ENCODE data around the gene NFXL1. TPM values are rescaled to one million over a fixed set of nuclear protein-coding genes. Genes with fewer than 3 reads are reported as not detected.

NFXL1 gene
- total RNA-seq, 5 donors from 2014 or later (not counting 1 experiment from before 2014, with no cell fraction given): 11.6 to 17.9 (median 16.1) TPM

- ChIA-PET CTCF (interaction anchor here in 1 of 2 donors (1.0 to 2.5 kb wide), 4 partner anchors 93 to 172 kb away, joined by 4 to 23 read pairs (median 10); no protein-coding TSS in a partner anchor), POLR2A (no interaction called here)
- Mint-ChIP-seq H3K27ac (no peak overlapping the region), H3K9me3 (no peaks in the 10 kb centered on the region), H3K4me1 (peaks cover 19 to 37% (median 33%) of the 10 kb centered on the region in 3 donors), H3K27me3 (no peaks in the 10 kb centered on the region), H3K36me3 (peaks cover 11% of the 10 kb centered on the region), H3K4me3 (no peak overlapping the region)
- H3K36me3 ChIP-seq (ENCODE audit: control insufficient read depth in 2 of 2, extremely low read depth in 1 of 2, insufficient read depth in 1 of 2, low read length in 1 of 2): no peaks in the 10 kb centered on the region
- H3K9me3 ChIP-seq: no peaks in the 10 kb centered on the region
- ATAC-seq (replicated peaks in 1 of 4) (no peak), DNase-seq (no peak)
- no peak overlapping the region for H3K27ac ChIP-seq (ENCODE audit: low read length)
- no CpG with 5 or more reads among the region's 1 CpG for WGBS (ENCODE audit: insufficient coverage)
- peaks cover 14 to 26% of the 10 kb centered on the region in 2 experiments for H3K4me1 ChIP-seq (ENCODE audit: control insufficient read depth in 1 of 2, extremely low read depth in 1 of 2, insufficient read depth in 2 of 2, low read length in 2 of 2)
- H3K4me3 ChIP-seq (ENCODE audit: control insufficient read depth in 1 of 2, extremely low read depth in 1 of 2, low read length in 1 of 2): no peak overlapping the region
- H3K27me3 ChIP-seq (replicated peaks in 1 of 2; ENCODE audit: control insufficient read depth in 2 of 2, extremely low read depth in 1 of 2, insufficient read depth in 2 of 2, low read length in 1 of 2): peaks cover 2 to 9% of the 10 kb centered on the region in 2 experiments
Observed at GRCh38 chr4:47840291-47840690, 74.1 kb downstream of the NFXL1 start.

- WGBS (ENCODE audit: insufficient coverage): 39% methylated on average over 3 of the region's 5 CpGs
- peaks cover 0 to under 1% of the 10 kb centered on the region in 2 donors for H3K27me3 Mint-ChIP-seq
- peaks cover 21 to 42% (median 33%) of the 10 kb centered on the region in 3 donors for H3K4me1 Mint-ChIP-seq
- H3K4me3 Mint-ChIP-seq: peak overlapping the region in 1 of 3 donors; percentile 7
- no peaks in the 10 kb centered on the region for H3K36me3 ChIP-seq (ENCODE audit: control insufficient read depth in 2 of 2, extremely low read depth in 1 of 2, insufficient read depth in 1 of 2, low read length in 1 of 2)
- H3K36me3 Mint-ChIP-seq: peaks cover 9% of the 10 kb centered on the region
- H3K9me3 Mint-ChIP-seq: no peaks in the 10 kb centered on the region
- DNase-seq: peak in 13 of 35 experiments; percentile 2 to 55 (median 12)
- peak overlapping the region; percentile 31 to 63 for H3K27ac Mint-ChIP-seq
- no peak overlapping the region for H3K4me3 ChIP-seq (ENCODE audit: control insufficient read depth in 1 of 2, extremely low read depth in 1 of 2, low read length in 1 of 2)
- ChIA-PET POLR2A (no interaction called here), CTCF (interaction anchor here (0.6 to 2.5 kb wide), 10 partner anchors 9 to 354 kb away, joined by 3 to 23 read pairs (median 4); partner anchors contain the start of genes ATP10D (in 1 of the 2) and NFXL1 (in 1 of the 2))
- H3K27ac ChIP-seq (ENCODE audit: low read length): peak overlapping the region; percentile 13
- peaks cover 4 to 9% of the 10 kb centered on the region in 2 experiments for H3K27me3 ChIP-seq (replicated peaks in 1 of 2; ENCODE audit: control insufficient read depth in 2 of 2, extremely low read depth in 1 of 2, insufficient read depth in 2 of 2, low read length in 1 of 2)
- peaks cover 16 to 27% of the 10 kb centered on the region in 2 experiments for H3K4me1 ChIP-seq (ENCODE audit: control insufficient read depth in 1 of 2, extremely low read depth in 1 of 2, insufficient read depth in 2 of 2, low read length in 2 of 2)
- peak in 1 of 4 experiments; percentile 47 for ATAC-seq (replicated peaks in 1 of 4)
- no peaks in the 10 kb centered on the region for H3K9me3 ChIP-seq
Observed at GRCh38 chr4:47839259-47839658, 75.1 kb downstream of the NFXL1 start.

- CTCF ChIA-PET: interaction anchor here (0.6 to 2.5 kb wide), 5 partner anchors 11 to 190 kb away, joined by 3 to 23 read pairs (median 3); no protein-coding TSS in a partner anchor
- H3K4me1 Mint-ChIP-seq: peaks cover 21 to 42% (median 33%) of the 10 kb centered on the region in 3 donors
- no peaks in the 10 kb centered on the region for H3K36me3 ChIP-seq (ENCODE audit: control insufficient read depth in 2 of 2, extremely low read depth in 1 of 2, insufficient read depth in 1 of 2, low read length in 1 of 2)
- peaks cover 4 to 9% of the 10 kb centered on the region in 2 experiments for H3K27me3 ChIP-seq (replicated peaks in 1 of 2; ENCODE audit: control insufficient read depth in 2 of 2, extremely low read depth in 1 of 2, insufficient read depth in 2 of 2, low read length in 1 of 2)
- no peak overlapping the region for H3K4me3 ChIP-seq (ENCODE audit: control insufficient read depth in 1 of 2, extremely low read depth in 1 of 2, low read length in 1 of 2)
- peak overlapping the region; percentile 84 to 90 (median 88) for H3K4me3 Mint-ChIP-seq
- H3K4me1 ChIP-seq (ENCODE audit: control insufficient read depth in 1 of 2, extremely low read depth in 1 of 2, insufficient read depth in 2 of 2, low read length in 2 of 2): peaks cover 16 to 27% of the 10 kb centered on the region in 2 experiments
- POLR2A ChIA-PET: no interaction called here
- H3K36me3 Mint-ChIP-seq: peaks cover under 1% of the 10 kb centered on the region
- peak overlapping the region; percentile 8 to 63 for H3K27ac Mint-ChIP-seq
- 100% methylated on average over 4 of the region's 4 CpGs for WGBS (ENCODE audit: insufficient coverage)
- H3K27ac ChIP-seq (ENCODE audit: low read length): no peak overlapping the region
- no peak for ATAC-seq (replicated peaks in 1 of 4)
- H3K9me3 ChIP-seq: no peaks in the 10 kb centered on the region
- H3K27me3 Mint-ChIP-seq: peaks cover 1 to 5% of the 10 kb centered on the region in 2 donors
- no peak for DNase-seq
- H3K9me3 Mint-ChIP-seq: no peaks in the 10 kb centered on the region
Observed at GRCh38 chr4:47838445-47838844, 75.9 kb downstream of the NFXL1 start.

GRCh38 chr4:47837908-47838294 lies 76.5 kb downstream of the NFXL1 start, which contains the start of gene CORIN:
TSS of gene CORIN (minus strand) at chr4:47838067. CDS start at chr4:47837949, 118 bp downstream.
- CTCF ChIA-PET: interaction anchor here (0.6 to 2.5 kb wide), 3 partner anchors 11 to 151 kb away, joined by 3 to 23 read pairs (median 4); no protein-coding TSS in a partner anchor
- Mint-ChIP-seq H3K27me3 (peaks cover 3 to 10% of the 10 kb centered on the region in 2 donors), H3K36me3 (no peaks in the 10 kb centered on the region), H3K9me3 (no peaks in the 10 kb centered on the region), H3K27ac (peak within 1 kb of the TSS; percentile 8 to 63), H3K4me3 (peak within 1 kb of the TSS; percentile 84 to 90 (median 88)), H3K4me1 (peaks cover 21 to 42% (median 33%) of the 10 kb centered on the region in 3 donors)
- no peak within 1 kb of the TSS for H3K27ac ChIP-seq (ENCODE audit: low read length)
- POLR2A ChIA-PET: interaction anchor here in 1 of 2 donors (0.6 kb wide), 1 partner anchor 16 kb away, joined by 3 read pairs; no protein-coding TSS in a partner anchor
- peaks cover 4 to 9% of the 10 kb centered on the region in 2 experiments for H3K27me3 ChIP-seq (replicated peaks in 1 of 2; ENCODE audit: control insufficient read depth in 2 of 2, extremely low read depth in 1 of 2, insufficient read depth in 2 of 2, low read length in 1 of 2)
- H3K4me3 ChIP-seq (ENCODE audit: control insufficient read depth in 1 of 2, extremely low read depth in 1 of 2, low read length in 1 of 2): peak within 1 kb of the TSS; percentile 58 to 99
- no peak for DNase-seq
- 8% methylated on average over 9 of the region's 16 CpGs for WGBS (ENCODE audit: insufficient coverage)
- H3K4me1 ChIP-seq (ENCODE audit: control insufficient read depth in 1 of 2, extremely low read depth in 1 of 2, insufficient read depth in 2 of 2, low read length in 2 of 2): peaks cover 16 to 27% of the 10 kb centered on the region in 2 experiments
- H3K36me3 ChIP-seq (ENCODE audit: control insufficient read depth in 2 of 2, extremely low read depth in 1 of 2, insufficient read depth in 1 of 2, low read length in 1 of 2): no peaks in the 10 kb centered on the region
- H3K9me3 ChIP-seq: no peaks in the 10 kb centered on the region
- ATAC-seq (replicated peaks in 1 of 4): no peak

- Mint-ChIP-seq H3K4me1 (peaks cover 21 to 42% (median 33%) of the 10 kb centered on the region in 3 donors), H3K4me3 (peak overlapping the region; percentile 84 to 90 (median 88)), H3K36me3 (no peaks in the 10 kb centered on the region), H3K27ac (peak overlapping the region in 1 of 2 donors; percentile 61), H3K9me3 (no peaks in the 10 kb centered on the region), H3K27me3 (peaks cover 3 to 11% of the 10 kb centered on the region in 2 donors)
- H3K9me3 ChIP-seq: no peaks in the 10 kb centered on the region
- H3K36me3 ChIP-seq (ENCODE audit: control insufficient read depth in 2 of 2, extremely low read depth in 1 of 2, insufficient read depth in 1 of 2, low read length in 1 of 2): no peaks in the 10 kb centered on the region
- peaks cover 4 to 9% of the 10 kb centered on the region in 2 experiments for H3K27me3 ChIP-seq (replicated peaks in 1 of 2; ENCODE audit: control insufficient read depth in 2 of 2, extremely low read depth in 1 of 2, insufficient read depth in 2 of 2, low read length in 1 of 2)
- WGBS (ENCODE audit: insufficient coverage): 1% methylated on average over 53 of the region's 58 CpGs
- H3K4me3 ChIP-seq (ENCODE audit: control insufficient read depth in 1 of 2, extremely low read depth in 1 of 2, low read length in 1 of 2): peak overlapping the region; percentile 58 to 99
- H3K4me1 ChIP-seq (ENCODE audit: control insufficient read depth in 1 of 2, extremely low read depth in 1 of 2, insufficient read depth in 2 of 2, low read length in 2 of 2): peaks cover 16 to 27% of the 10 kb centered on the region in 2 experiments
- ATAC-seq (replicated peaks in 1 of 4) (peak; percentile 75 to 83 (median 81)), DNase-seq (peak in 32 of 35 experiments; percentile 7 to 60 (median 32))
- H3K27ac ChIP-seq (ENCODE audit: low read length): no peak overlapping the region
- CTCF ChIA-PET: interaction anchor here (0.5 to 0.8 kb wide), 4 partner anchors 31 to 650 kb away, joined by 3 to 10 read pairs (median 4); no protein-coding TSS in a partner anchor
- POLR2A ChIA-PET: interaction anchor here in 1 of 2 donors (0.6 kb wide), 1 partner anchor 16 kb away, joined by 3 read pairs; no protein-coding TSS in a partner anchor
Observed at GRCh38 chr4:47837094-47837907, 77.1 kb downstream of the NFXL1 start.

GRCh38 chr4:47836641-47837093 lies 77.7 kb downstream of the NFXL1 start:
- H3K4me1 Mint-ChIP-seq: peaks cover 21 to 46% (median 33%) of the 10 kb centered on the region in 3 donors
- H3K27ac Mint-ChIP-seq: peak overlapping the region in 1 of 2 donors; percentile 48
- WGBS (ENCODE audit: insufficient coverage): 0% methylated on average over 27 of the region's 27 CpGs
- H3K4me1 ChIP-seq (ENCODE audit: control insufficient read depth in 1 of 2, extremely low read depth in 1 of 2, insufficient read depth in 2 of 2, low read length in 2 of 2): peaks cover 16 to 27% of the 10 kb centered on the region in 2 experiments
- no peak overlapping the region for H3K27ac ChIP-seq (ENCODE audit: low read length)
- H3K4me3 Mint-ChIP-seq: peak overlapping the region; percentile 84 to 90 (median 88)
- ATAC-seq (replicated peaks in 1 of 4): peak; percentile 69 to 80 (median 76)
- H3K36me3 Mint-ChIP-seq: no peaks in the 10 kb centered on the region
- no peaks in the 10 kb centered on the region for H3K9me3 Mint-ChIP-seq
- H3K4me3 ChIP-seq (ENCODE audit: control insufficient read depth in 1 of 2, extremely low read depth in 1 of 2, low read length in 1 of 2): peak overlapping the region; percentile 58 to 99
- peaks cover 4 to 9% of the 10 kb centered on the region in 2 experiments for H3K27me3 ChIP-seq (replicated peaks in 1 of 2; ENCODE audit: control insufficient read depth in 2 of 2, extremely low read depth in 1 of 2, insufficient read depth in 2 of 2, low read length in 1 of 2)
- H3K27me3 Mint-ChIP-seq: peaks cover 3 to 11% of the 10 kb centered on the region in 2 donors
- POLR2A ChIA-PET: no interaction called here
- no peaks in the 10 kb centered on the region for H3K36me3 ChIP-seq (ENCODE audit: control insufficient read depth in 2 of 2, extremely low read depth in 1 of 2, insufficient read depth in 1 of 2, low read length in 1 of 2)
- CTCF ChIA-PET: interaction anchor here (0.5 to 1.1 kb wide), 5 partner anchors 18 to 651 kb away, joined by 3 to 10 read pairs (median 4); no protein-coding TSS in a partner anchor
- DNase-seq: peak in 30 of 35 experiments; percentile 10 to 62 (median 30)
- H3K9me3 ChIP-seq: no peaks in the 10 kb centered on the region

All from T-cell (primary cell).